Left ventricle myocardium inferior (tissue), 1 donor: ENCODE results near the gene HOATZ. TPM values are rescaled to one million over a fixed set of nuclear protein-coding genes. Genes with fewer than 3 reads are reported as not detected.

Experiments used
- DNase-seq: peaks from one replicate; pipeline ENCODE4 v3.0.0-alpha.2; 2020
- H3K27ac ChIP-seq: fragments of 200-600 bp; replicated peaks from 2 replicates; pipeline ENCODE4 v1.8.0; 2021
- H3K27me3 ChIP-seq: fragments of 200-600 bp; 2 replicates; pipeline ENCODE4 v1.8.0; 2021; ENCODE audit warnings: low read depth
- H3K36me3 ChIP-seq: fragments of 200-600 bp; 2 replicates; pipeline ENCODE4 v1.8.0; 2021
- H3K4me1 ChIP-seq: fragments of 200-600 bp; 2 replicates; pipeline ENCODE4 v1.8.0; 2021
- H3K4me3 ChIP-seq: fragments of 200-600 bp; 2 replicates; pipeline ENCODE4 v1.8.0; 2021; ENCODE audit warnings: mild to moderate bottlenecking, moderate library complexity
- H3K9me3 ChIP-seq: fragments of 200-600 bp; replicated peaks from 2 replicates; pipeline ENCODE4 v1.8.0; 2021
- CTCF ChIP-seq: fragments of 200-600 bp; IDR thresholded peaks from 2 replicates; pipeline ENCODE4 v1.8.0; 2021; ENCODE audit warnings: antibody characterized with exemption, mild to moderate bottlenecking, borderline replicate concordance
- intact Hi-C: fragments of 100-400 bp; cut with micrococcal nuclease; formaldehyde crosslinking; loops from one replicate; pipeline ENCODE4 v1.11.0; 2022
- total RNA-seq: library from RNA; stranded (reverse); fragmentation: NEBNext Ultra II Directional; extraction: Animal tissue kit (Norgen Biotek cat#: 25700); gene quantifications from one replicate; pipeline ENCODE4 v1.2.1, GENCODE V29; 2021
- donor health status: DM: no; HTN: yes; CAD: no; lungs with severe emphysema.

Gene HOATZ
- total RNA-seq, 1 donor from 2014 or later: not detected

- intact Hi-C loops: no loop called here
Observed at GRCh38 chr11:111474432-111474831, 40.1 kb upstream of the HOATZ start.

GRCh38 chr11:111476366-111476765 is 38.2 kb upstream of the HOATZ start:
- no peak overlapping the region for H3K27ac ChIP-seq
- TF ChIP-seq CTCF: no peak
- no peaks in the 10 kb centered on the region for H3K36me3 ChIP-seq
- no peaks in the 10 kb centered on the region for H3K27me3 ChIP-seq
- intact Hi-C loops: no loop called here
- no peaks in the 10 kb centered on the region for H3K9me3 ChIP-seq
- DNase-seq: no peak
- no peak overlapping the region for H3K4me3 ChIP-seq
- H3K4me1 ChIP-seq: no peaks in the 10 kb centered on the region

More at GRCh38 chr11:111474432-111474831, 40.1 kb upstream of the HOATZ start:
- H3K4me1 ChIP-seq: no peaks in the 10 kb centered on the region
- H3K36me3 ChIP-seq: no peaks in the 10 kb centered on the region
- H3K9me3 ChIP-seq: no peaks in the 10 kb centered on the region
- H3K4me3 ChIP-seq: no peak overlapping the region
- H3K27me3 ChIP-seq: no peaks in the 10 kb centered on the region
- DNase-seq: no peak
- TF ChIP-seq CTCF: no peak
- H3K27ac ChIP-seq: no peak overlapping the region

- no peak overlapping the region for H3K4me3 ChIP-seq
- no peaks in the 10 kb centered on the region for H3K36me3 ChIP-seq
- peaks cover 4% of the 10 kb centered on the region for H3K9me3 ChIP-seq
- H3K27me3 ChIP-seq: no peaks in the 10 kb centered on the region
- intact Hi-C loops: no loop called here
- no peak overlapping the region for H3K27ac ChIP-seq
- TF ChIP-seq CTCF: no peak
- no peak for DNase-seq
- no peaks in the 10 kb centered on the region for H3K4me1 ChIP-seq
Observed at GRCh38 chr11:111476956-111477355, 37.6 kb upstream of the HOATZ start.

GRCh38 chr11:111477898-111478297 is 36.7 kb upstream of the HOATZ start:
- intact Hi-C loops: no loop called here
- peaks cover 14% of the 10 kb centered on the region for H3K9me3 ChIP-seq
- no peak overlapping the region for H3K27ac ChIP-seq
- no peaks in the 10 kb centered on the region for H3K36me3 ChIP-seq
- DNase-seq: no peak
- TF ChIP-seq CTCF: no peak
- H3K27me3 ChIP-seq: no peaks in the 10 kb centered on the region
- H3K4me1 ChIP-seq: no peaks in the 10 kb centered on the region
- H3K4me3 ChIP-seq: no peak overlapping the region

- DNase-seq: no peak
- intact Hi-C loops: no loop called here
- no peak for TF ChIP-seq CTCF
Observed at GRCh38 chr11:111479666-111480065, 34.9 kb upstream of the HOATZ start.

GRCh38 chr11:111483431-111483830 is 31.1 kb upstream of the HOATZ start:
- H3K9me3 ChIP-seq: peaks cover 59% of the 10 kb centered on the region

More at GRCh38 chr11:111479666-111480065, 34.9 kb upstream of the HOATZ start:
- Histone ChIP-seq H3K27me3 (no peaks in the 10 kb centered on the region), H3K27ac (no peak overlapping the region), H3K4me1 (no peaks in the 10 kb centered on the region), H3K4me3 (no peak overlapping the region), H3K36me3 (no peaks in the 10 kb centered on the region), H3K9me3 (peaks cover 31% of the 10 kb centered on the region)

More at GRCh38 chr11:111483431-111483830, 31.1 kb upstream of the HOATZ start:
- no peak overlapping the region for H3K4me3 ChIP-seq
- no peak overlapping the region for H3K27ac ChIP-seq
- no peaks in the 10 kb centered on the region for H3K27me3 ChIP-seq
- no peak for TF ChIP-seq CTCF
- no peaks in the 10 kb centered on the region for H3K4me1 ChIP-seq
- H3K36me3 ChIP-seq: no peaks in the 10 kb centered on the region
- no peak for DNase-seq
- intact Hi-C loops: no loop called here
